Caco-2 (cell line): ENCODE data around the gene TUBB4B. TPM values are rescaled to one million over a fixed set of nuclear protein-coding genes. Genes with fewer than 3 reads are reported as not detected.

Experiments used
- BruUV-seq: library from RNA; stranded (reverse); fragments of 400-500 nt; replicated peaks from 2 replicates; lab custom pipeline; 2021; lab: Mats Ljungman, UMichigan
- CTCF ChIA-PET: fragments of 300-600 bp; sonication (Branson Sonifier 250); formaldehyde crosslinking; loops from one replicate; lab custom pipeline; 2022; ENCODE audit warnings: antibody characterized with exemption; lab: Charles Lee
- POLR2A ChIA-PET: fragments of 300-600 bp; sonication (Branson Sonifier 250); formaldehyde crosslinking; loops from one replicate; lab custom pipeline; 2022; ENCODE audit warnings: antibody characterized with exemption; lab: Charles Lee
- DNase-seq, 2 experiments: peaks; one replicate each; pipeline versions ENCODE4 v3.0.0 to v3.0.0-alpha.2; 2020 to 2022
- H3K27me3 ChIP-seq: replicated peaks from 2 replicates; pipeline ENCODE4 v1.6.0; 2011; ENCODE audit warnings: low read length; ENCODE audit not compliant: control insufficient read depth, insufficient read depth
- H3K36me3 ChIP-seq: 2 replicates; pipeline ENCODE4 v1.5.1; 2011; ENCODE audit warnings: low read length; ENCODE audit not compliant: control insufficient read depth, insufficient read depth
- H3K4me1 ChIP-seq: fragments of 250-450 bp; sonication (Bioruptor Pico); 2 replicates; pipeline ENCODE4 v1.5.1; 2020; ENCODE audit warnings: mild to moderate bottlenecking
- H3K4me3 ChIP-seq: 2 replicates; pipeline ENCODE4 v1.5.1; 2011; ENCODE audit warnings: low read depth, mild to moderate bottlenecking, control low read depth, low read length
- H3K9me3 ChIP-seq: fragments of 250-450 bp; sonication (Bioruptor Pico); 2 replicates; pipeline ENCODE4 v1.5.1; 2020; ENCODE audit warnings: mild to moderate bottlenecking, moderate library complexity
- H3K27ac Mint-ChIP-seq: one replicate; pipeline ENCODE4 v1.8.0; 2022; ENCODE audit warnings: mixed read lengths; ENCODE audit not compliant: unreplicated experiment
- H3K27me3 Mint-ChIP-seq: one replicate; pipeline ENCODE4 v1.8.0; 2022; ENCODE audit warnings: mixed read lengths; ENCODE audit not compliant: insufficient read depth, unreplicated experiment
- H3K36me3 Mint-ChIP-seq: one replicate; pipeline ENCODE4 v1.8.0; 2022; ENCODE audit warnings: mild to moderate bottlenecking, mixed read lengths; ENCODE audit not compliant: insufficient read depth, unreplicated experiment
- H3K4me1 Mint-ChIP-seq: one replicate; pipeline ENCODE4 v1.8.0; 2022; ENCODE audit warnings: low read depth, mixed read lengths; ENCODE audit not compliant: unreplicated experiment
- H3K4me3 Mint-ChIP-seq: one replicate; pipeline ENCODE4 v1.8.0; 2022; ENCODE audit warnings: mild to moderate bottlenecking, moderate library complexity, mixed read lengths; ENCODE audit not compliant: unreplicated experiment
- H3K9me3 Mint-ChIP-seq: one replicate; pipeline ENCODE4 v1.8.0; 2022; ENCODE audit warnings: mixed read lengths; ENCODE audit not compliant: unreplicated experiment
- intact Hi-C: fragments of 100-400 bp; cut with micrococcal nuclease; formaldehyde crosslinking; loops from one replicate; pipeline ENCODE4 v1.10.0; 2022; ENCODE audit not compliant: unreplicated experiment
- total RNA-seq: library from RNA; stranded (reverse); gene quantifications from 2 replicates; pipeline ENCODE4 v1.2.3, GENCODE V29; 2022
- TF ChIP-seq, protein P1 (sequence below), 2 experiments: fragments of 200-600 bp in 1 of 2; IDR thresholded peaks; 1 replicate in 1 of 2; 2 replicates in 1 of 2; pipeline versions ENCODE4 v1.5.1 to v1.8.0; 2011 to 2022; ENCODE audit warnings: antibody characterized with exemption in 1 of 2, control low read depth in 1 of 2, inconsistent platforms in 1 of 2, low read depth in 1 of 2, low read length in 1 of 2, mild to moderate bottlenecking in 1 of 2, moderate library complexity in 1 of 2; ENCODE audit not compliant: insufficient read depth in 1 of 2, severe bottlenecking in 1 of 2, unreplicated experiment in 1 of 2

TUBB4B gene
- total RNA-seq, 1 experiment from 2014 or later, result 487 TPM

DNA sequence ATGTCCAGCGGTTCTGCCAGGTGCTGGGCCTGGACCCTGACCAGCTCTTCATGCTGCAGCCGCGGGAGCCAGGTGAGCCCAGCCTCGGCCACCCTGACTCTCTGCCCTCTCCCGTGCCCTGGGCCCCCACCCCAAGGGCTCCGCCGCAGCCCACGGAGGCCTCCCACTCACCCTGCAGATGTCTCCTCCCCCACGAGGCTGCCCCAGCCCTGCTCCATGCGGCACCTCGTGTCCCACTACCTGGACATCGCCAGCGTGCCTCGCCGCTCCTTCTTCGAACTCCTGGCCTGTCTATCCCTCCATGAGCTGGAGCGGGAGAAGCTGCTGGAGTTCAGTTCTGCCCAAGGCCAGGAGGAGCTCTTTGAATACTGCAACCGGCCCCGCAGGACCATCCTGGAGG, 26.5 kb upstream of the TUBB4B start:
- TF ChIP-seq, protein P1, sequence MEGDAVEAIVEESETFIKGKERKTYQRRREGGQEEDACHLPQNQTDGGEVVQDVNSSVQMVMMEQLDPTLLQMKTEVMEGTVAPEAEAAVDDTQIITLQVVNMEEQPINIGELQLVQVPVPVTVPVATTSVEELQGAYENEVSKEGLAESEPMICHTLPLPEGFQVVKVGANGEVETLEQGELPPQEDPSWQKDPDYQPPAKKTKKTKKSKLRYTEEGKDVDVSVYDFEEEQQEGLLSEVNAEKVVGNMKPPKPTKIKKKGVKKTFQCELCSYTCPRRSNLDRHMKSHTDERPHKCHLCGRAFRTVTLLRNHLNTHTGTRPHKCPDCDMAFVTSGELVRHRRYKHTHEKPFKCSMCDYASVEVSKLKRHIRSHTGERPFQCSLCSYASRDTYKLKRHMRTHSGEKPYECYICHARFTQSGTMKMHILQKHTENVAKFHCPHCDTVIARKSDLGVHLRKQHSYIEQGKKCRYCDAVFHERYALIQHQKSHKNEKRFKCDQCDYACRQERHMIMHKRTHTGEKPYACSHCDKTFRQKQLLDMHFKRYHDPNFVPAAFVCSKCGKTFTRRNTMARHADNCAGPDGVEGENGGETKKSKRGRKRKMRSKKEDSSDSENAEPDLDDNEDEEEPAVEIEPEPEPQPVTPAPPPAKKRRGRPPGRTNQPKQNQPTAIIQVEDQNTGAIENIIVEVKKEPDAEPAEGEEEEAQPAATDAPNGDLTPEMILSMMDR (IDR thresholded peaks at IDR 0.05; ENCODE audit: insufficient read depth in 1 of 2, low read depth in 1 of 2, low read length in 1 of 2, severe bottlenecking in 1 of 2, unreplicated experiment in 1 of 2), result no peak

DNA sequence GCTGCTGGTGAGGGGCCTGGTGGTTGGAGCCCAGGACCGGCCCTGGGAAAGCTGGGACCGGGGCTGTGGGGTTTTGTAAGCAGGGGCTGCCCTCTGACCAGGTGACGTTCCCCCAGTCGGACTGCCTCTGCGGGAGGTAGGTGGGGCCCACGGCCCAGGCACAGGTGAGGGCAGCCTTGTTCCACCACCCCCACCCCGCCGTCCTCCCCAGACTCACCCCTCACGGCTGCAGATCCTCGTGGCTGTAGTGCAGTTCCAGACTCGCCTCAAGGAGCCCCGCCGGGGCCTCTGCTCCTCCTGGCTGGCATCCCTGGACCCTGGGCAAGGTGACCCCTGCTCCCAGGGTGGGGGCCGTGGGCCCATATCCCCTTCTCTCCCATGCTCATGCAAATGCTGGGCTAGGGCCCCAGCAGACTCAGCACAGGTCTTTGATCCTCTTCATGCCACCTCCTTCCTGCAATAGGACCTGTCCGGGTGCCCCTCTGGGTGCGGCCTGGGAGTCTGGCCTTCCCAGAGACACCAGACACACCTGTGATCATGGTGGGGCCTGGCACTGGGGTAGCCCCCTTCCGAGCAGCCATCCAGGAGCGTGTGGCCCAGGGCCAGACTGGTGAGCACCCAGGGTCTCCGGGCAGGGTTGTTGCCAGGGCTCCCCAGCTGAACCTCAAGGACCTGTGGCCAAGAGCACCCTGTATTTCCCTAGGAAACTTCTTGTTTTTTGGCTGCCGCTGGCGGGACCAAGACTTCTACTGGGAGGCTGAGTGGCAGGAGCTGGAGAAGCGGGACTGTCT, 25.7 kb upstream of the TUBB4B start:
- Mint-ChIP-seq H3K27ac (no peak overlapping the region), H3K36me3 (peaks cover 27% of the 10 kb centered on the region), H3K9me3 (no peaks in the 10 kb centered on the region), H3K27me3 (no peaks in the 10 kb centered on the region), H3K4me1 (peaks cover 6% of the 10 kb centered on the region), H3K4me3 (no peak overlapping the region)
- DNase-seq, result no peak
- TF ChIP-seq, protein P1 (IDR thresholded peaks at IDR 0.05; ENCODE audit: insufficient read depth in 1 of 2, low read depth in 1 of 2, low read length in 1 of 2, severe bottlenecking in 1 of 2, unreplicated experiment in 1 of 2), result no peak
- no peaks in the 10 kb centered on the region for H3K9me3 ChIP-seq
- no peaks in the 10 kb centered on the region for H3K27me3 ChIP-seq
- intact Hi-C loops, result no loop called here
- ChIA-PET POLR2A (no interaction called here), CTCF (no interaction called here)
- no peaks in the 10 kb centered on the region for H3K36me3 ChIP-seq
- BruUV-seq, result no TSS peak
- peaks cover 25% of the 10 kb centered on the region for H3K4me1 ChIP-seq
- H3K4me3 ChIP-seq, result no peak overlapping the region

More for the DNA sequence above, 26.5 kb upstream of the TUBB4B start:
- intact Hi-C loops, result no loop called here
- CTCF ChIA-PET, result interaction anchor here (1.4 kb wide), 1 partner anchor 13 kb away, joined by 8 read pairs; the partner anchor contains the start of gene RNF224
- no peaks in the 10 kb centered on the region for H3K27me3 Mint-ChIP-seq
- BruUV-seq, result no TSS peak
- H3K36me3 Mint-ChIP-seq, result peaks cover 27% of the 10 kb centered on the region
- H3K36me3 ChIP-seq, result no peaks in the 10 kb centered on the region
- H3K9me3 Mint-ChIP-seq, result no peaks in the 10 kb centered on the region
- H3K4me1 Mint-ChIP-seq, result peaks cover 6% of the 10 kb centered on the region
- no peak overlapping the region for H3K4me3 Mint-ChIP-seq
- H3K27ac Mint-ChIP-seq, result no peak overlapping the region
- DNase-seq, result no peak
- no peaks in the 10 kb centered on the region for H3K27me3 ChIP-seq
- no peak overlapping the region for H3K4me3 ChIP-seq
- peaks cover 25% of the 10 kb centered on the region for H3K4me1 ChIP-seq
- POLR2A ChIA-PET, result no interaction called here
- H3K9me3 ChIP-seq, result no peaks in the 10 kb centered on the region

DNA sequence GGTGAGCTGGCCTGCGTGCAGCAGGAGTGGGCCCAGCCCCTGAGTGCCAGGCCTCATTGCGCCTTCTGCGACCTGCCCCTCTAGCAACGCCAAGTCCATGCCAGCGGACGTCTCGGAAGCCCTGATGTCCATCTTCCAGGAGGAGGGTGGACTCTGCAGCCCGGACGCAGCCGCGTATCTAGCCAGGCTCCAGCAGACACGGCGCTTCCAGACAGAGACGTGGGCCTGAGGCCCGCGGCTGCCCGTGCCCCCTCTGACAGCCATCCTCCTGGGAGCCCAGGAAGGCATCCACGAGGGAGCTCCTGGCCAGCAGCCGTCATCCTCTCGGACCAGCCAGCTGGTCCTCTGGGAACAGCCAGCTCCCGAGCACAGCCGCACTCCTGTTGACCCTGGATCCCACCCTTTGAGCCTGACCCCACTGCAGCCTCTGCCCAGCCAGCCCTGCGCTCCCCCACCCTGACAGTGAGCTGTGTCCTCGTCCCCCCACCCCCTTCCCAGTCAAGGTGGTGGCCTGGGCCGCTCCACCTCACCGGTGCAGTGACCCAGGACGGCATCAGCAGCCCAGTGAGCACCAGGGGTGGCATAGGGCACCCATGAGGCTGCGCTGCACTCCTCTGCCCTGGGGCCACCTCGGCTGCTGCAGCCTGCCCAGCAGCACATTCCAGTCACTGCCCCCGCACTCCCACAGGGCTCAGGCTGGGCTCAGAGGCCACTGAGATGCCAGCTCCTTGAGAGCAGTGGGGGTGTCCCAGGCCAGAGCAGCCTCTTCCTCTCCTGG, 24.7 kb upstream of the TUBB4B start:
- intact Hi-C loops, result no loop called here
- TF ChIP-seq, protein P1 (IDR thresholded peaks at IDR 0.05; ENCODE audit: insufficient read depth in 1 of 2, low read depth in 1 of 2, low read length in 1 of 2, severe bottlenecking in 1 of 2, unreplicated experiment in 1 of 2), result no peak
- BruUV-seq, result no TSS peak
- H3K4me3 Mint-ChIP-seq, result no peak overlapping the region
- ChIA-PET POLR2A (interaction anchor here (0.5 to 0.8 kb wide), 4 partner anchors 15 to 65 kb away, joined by 3 to 6 read pairs (median 3); partner anchors contain the start of gene TUBB4B), CTCF (interaction anchor here (1.0 kb wide), 1 partner anchor 20 kb away, joined by 5 read pairs; no protein-coding TSS in a partner anchor)
- H3K4me1 Mint-ChIP-seq, result peaks cover 6% of the 10 kb centered on the region
- peaks cover 27% of the 10 kb centered on the region for H3K36me3 Mint-ChIP-seq
- no peaks in the 10 kb centered on the region for H3K27me3 Mint-ChIP-seq
- Histone ChIP-seq H3K27me3 (no peaks in the 10 kb centered on the region), H3K36me3 (no peaks in the 10 kb centered on the region), H3K4me1 (peaks cover 25% of the 10 kb centered on the region), H3K4me3 (no peak overlapping the region; the same call in 1 of the 2 replicates), H3K9me3 (no peaks in the 10 kb centered on the region)
- H3K27ac Mint-ChIP-seq, result no peak overlapping the region
- no peaks in the 10 kb centered on the region for H3K9me3 Mint-ChIP-seq
- no peak for DNase-seq
